Kidney epithelial cell (primary cell): ENCODE measurements around the gene AARS2. TPM values are rescaled to one million over a fixed set of nuclear protein-coding genes. Genes with fewer than 3 reads are reported as not detected.

Source experiments
- DNase-seq: peaks from one replicate; pipeline ENCODE4 v3.0.0-alpha.2; 2010; ENCODE audit warnings: low read depth
- H3K27me3 ChIP-seq: 2 replicates; pipeline ENCODE4 v1.6.0; 2011; ENCODE audit warnings: low read length; ENCODE audit not compliant: control insufficient read depth, insufficient read depth
- H3K36me3 ChIP-seq: 2 replicates; pipeline ENCODE4 v1.5.1; 2011; ENCODE audit warnings: low read length; ENCODE audit not compliant: control insufficient read depth, insufficient read depth
- H3K4me3 ChIP-seq: 2 replicates; pipeline ENCODE4 v1.5.1; 2011; ENCODE audit warnings: low read depth, mild to moderate bottlenecking, control low read depth, low read length
- CTCF ChIP-seq: IDR thresholded peaks from 2 replicates; pipeline ENCODE4 v1.5.1; 2011; ENCODE audit warnings: mild to moderate bottlenecking, moderate library complexity, low read length, control low read depth, inconsistent platforms; ENCODE audit not compliant: insufficient read depth, poor library complexity, severe bottlenecking
- total RNA-seq: library from RNA; depleted of rRNA; stranded (reverse); fragments of >200 nt; gene quantifications from 2 replicates; pipeline ENCODE4 v1.2.3, GENCODE V29; 2015

The AARS2 gene
- 11.9 and 16.6 TPM in 2 replicates for total RNA-seq

GRCh38 chr6:44312901-44313788, at the start of gene AARS2:
Gene AARS2 (minus strand): TSS chr6:44313347. CDS start chr6:44313323, 24 bp downstream.
- peak within 1 kb of the TSS; percentile 66 for H3K4me3 ChIP-seq
- peaks cover 2% of the 10 kb centered on the region for H3K36me3 ChIP-seq
- DNase-seq, result peak; percentile 56
- peak; percentile 99 for TF ChIP-seq CTCF
- peaks cover 2% of the 10 kb centered on the region for H3K27me3 ChIP-seq

- Histone ChIP-seq H3K4me3 (no peak overlapping the region), H3K27me3 (no peaks in the 10 kb centered on the region), H3K36me3 (no peaks in the 10 kb centered on the region)
- DNase-seq, result no peak
- TF ChIP-seq CTCF, result no peak
Observed at GRCh38 chr6:44361947-44362346, 48.8 kb upstream of the AARS2 start.

- no peak for DNase-seq
- TF ChIP-seq CTCF, result no peak
- H3K36me3 ChIP-seq, result no peaks in the 10 kb centered on the region
- peaks cover 6% of the 10 kb centered on the region for H3K27me3 ChIP-seq
- H3K4me3 ChIP-seq, result no peak overlapping the region
Observed at GRCh38 chr6:44359973-44360372, 46.8 kb upstream of the AARS2 start.

GRCh38 chr6:44356487-44356886, 43.3 kb upstream of the AARS2 start:
- no peak for DNase-seq
- TF ChIP-seq CTCF, result no peak
- no peaks in the 10 kb centered on the region for H3K36me3 ChIP-seq
- H3K4me3 ChIP-seq, result no peak overlapping the region
- H3K27me3 ChIP-seq, result peaks cover 6% of the 10 kb centered on the region

- TF ChIP-seq CTCF, result no peak
- no peak for DNase-seq
- no peak overlapping the region for H3K4me3 ChIP-seq
- no peaks in the 10 kb centered on the region for H3K36me3 ChIP-seq
- peaks cover 6% of the 10 kb centered on the region for H3K27me3 ChIP-seq
Observed at GRCh38 chr6:44355640-44356039, 42.5 kb upstream of the AARS2 start.
